ENCODE data around the gene COL20A1. TPM values are rescaled to one million over a fixed set of nuclear protein-coding genes. Genes with fewer than 3 reads are reported as not detected.

Gene COL20A1
- total RNA-seq, 1 donor from 2014 or later: 5.0 TPM

GRCh38 chr20:63260521-63260920, 32.5 kb upstream of the COL20A1 start:
- no peak overlapping the region for H3K4me2 ChIP-seq (ENCODE audit: low read length)
- H3K9ac ChIP-seq (ENCODE audit: low read length): no peak overlapping the region
- H3K4me1 ChIP-seq (ENCODE audit: insufficient read depth, low read length): peaks cover 14% of the 10 kb centered on the region
- Mint-ChIP-seq H3K27me3 (ENCODE audit: low read depth, unreplicated experiment) (peaks cover 1% of the 10 kb centered on the region), H3K27ac (ENCODE audit: unreplicated experiment) (no peak overlapping the region), H3K36me3 (ENCODE audit: low read depth, unreplicated experiment) (peaks cover 25% of the 10 kb centered on the region), H3K4me3 (ENCODE audit: unreplicated experiment) (no peak overlapping the region), H3K4me1 (ENCODE audit: low read depth, unreplicated experiment) (peaks cover 32% of the 10 kb centered on the region), H3K9me3 (ENCODE audit: unreplicated experiment) (peaks cover 11% of the 10 kb centered on the region)
- no peaks in the 10 kb centered on the region for H3K36me3 ChIP-seq (ENCODE audit: insufficient read depth, low read length)
- H3K79me2 ChIP-seq (ENCODE audit: insufficient read depth, low read length): no peaks in the 10 kb centered on the region
- DNase-seq (ENCODE audit: low read depth) (no peak), FAIRE-seq (no peak)
- TF ChIP-seq CTCF (IDR thresholded peaks at IDR 0.05; ENCODE audit: insufficient read depth, low read depth, low read length): no peak
- TF ChIP-seq EZH2 (IDR thresholded peaks at IDR 0.05; ENCODE audit: insufficient read depth, low read length): no peak
- no peak overlapping the region for H3K27ac ChIP-seq (ENCODE audit: low read depth, low read length)
- no peak overlapping the region for H3K4me3 ChIP-seq (ENCODE audit: insufficient read depth, low read depth, low read length)
- H3K27me3 ChIP-seq (ENCODE audit: insufficient read depth, low read length): peaks cover 11% of the 10 kb centered on the region
- peaks cover under 1% of the 10 kb centered on the region for H4K20me1 ChIP-seq (ENCODE audit: insufficient read depth, low read length)
- H3K9me3 ChIP-seq (ENCODE audit: insufficient read depth, low read depth, low read length): no peaks in the 10 kb centered on the region
- no peak overlapping the region for H2AFZ ChIP-seq (ENCODE audit: low read depth, low read length)

DNA sequence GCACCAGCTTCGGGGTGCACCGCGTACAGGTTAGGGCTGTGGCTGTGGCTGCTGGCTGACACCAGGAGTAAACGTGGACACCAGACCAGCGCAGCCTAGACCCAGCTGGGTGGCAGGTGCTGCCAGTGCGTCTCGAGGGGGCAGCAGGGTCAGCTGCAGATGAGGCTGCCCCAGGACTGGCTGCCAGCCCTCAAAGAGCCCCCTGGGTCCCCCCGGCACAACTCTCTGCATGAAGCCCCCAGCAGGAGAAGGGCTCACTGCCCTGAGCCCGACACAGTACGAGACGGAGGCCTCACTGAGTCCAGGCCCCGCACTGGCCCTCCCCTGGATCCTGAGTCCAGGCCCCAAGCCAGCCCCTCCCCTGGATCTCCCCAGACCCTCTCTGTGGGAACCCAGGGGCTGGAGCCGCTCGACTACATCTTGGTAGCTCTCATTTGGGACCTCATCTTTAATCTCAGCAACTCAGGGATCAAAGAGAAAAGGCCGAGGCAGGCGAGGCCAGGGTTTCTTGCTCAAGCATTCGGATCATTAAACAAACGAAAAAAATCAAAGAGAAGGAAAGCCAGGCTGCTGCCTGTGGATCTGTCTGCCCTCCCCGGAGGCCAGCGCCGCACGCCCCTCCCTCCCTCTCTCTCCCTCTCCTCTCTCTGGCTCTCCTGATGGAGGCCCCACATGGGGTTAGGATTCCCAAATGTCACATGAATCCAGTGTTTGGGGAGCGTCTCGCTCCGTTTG, 31.8 kb upstream of the COL20A1 start:
- Mint-ChIP-seq H3K4me3 (ENCODE audit: unreplicated experiment) (no peak overlapping the region), H3K27ac (ENCODE audit: unreplicated experiment) (no peak overlapping the region), H3K9me3 (ENCODE audit: unreplicated experiment) (peaks cover 11% of the 10 kb centered on the region), H3K4me1 (ENCODE audit: low read depth, unreplicated experiment) (peaks cover 28% of the 10 kb centered on the region), H3K27me3 (ENCODE audit: low read depth, unreplicated experiment) (no peaks in the 10 kb centered on the region), H3K36me3 (ENCODE audit: low read depth, unreplicated experiment) (peaks cover 25% of the 10 kb centered on the region)
- Histone ChIP-seq H3K27me3 (ENCODE audit: insufficient read depth, low read length) (peaks cover 7% of the 10 kb centered on the region), H2AFZ (ENCODE audit: low read depth, low read length) (no peak overlapping the region), H3K4me3 (ENCODE audit: insufficient read depth, low read depth, low read length) (no peak overlapping the region), H3K9me3 (ENCODE audit: insufficient read depth, low read depth, low read length) (no peaks in the 10 kb centered on the region), H3K4me2 (ENCODE audit: low read length) (no peak overlapping the region), H3K4me1 (ENCODE audit: insufficient read depth, low read length) (peaks cover 12% of the 10 kb centered on the region), H3K9ac (ENCODE audit: low read length) (no peak overlapping the region), H3K36me3 (ENCODE audit: insufficient read depth, low read length) (no peaks in the 10 kb centered on the region), H3K79me2 (ENCODE audit: insufficient read depth, low read length) (no peaks in the 10 kb centered on the region), H4K20me1 (ENCODE audit: insufficient read depth, low read length) (no peaks in the 10 kb centered on the region), H3K27ac (ENCODE audit: low read depth, low read length) (no peak overlapping the region)
- FAIRE-seq: no peak
- DNase-seq (ENCODE audit: low read depth): no peak
- TF ChIP-seq CTCF (IDR thresholded peaks at IDR 0.05; ENCODE audit: insufficient read depth, low read depth, low read length) (no peak), EZH2 (IDR thresholded peaks at IDR 0.05; ENCODE audit: insufficient read depth, low read length) (no peak)
